K562 treated with DMSO at 1 percent for 24 hours (cell line): Measurements from ENCODE around the gene ASH1L. TPM values are rescaled to one million over a fixed set of nuclear protein-coding genes. Genes with fewer than 3 reads are reported as not detected.

Source experiments
- total RNA-seq: library from RNA; unstranded; fragments of 300-600 nt; gene quantifications from 2 replicates; pipeline ENCODE4 v1.2.3, GENCODE V29; 2022; ENCODE audit warnings: low read depth; ENCODE audit not compliant: insufficient read depth

Gene ASH1L
- total RNA-seq = 7.9 and 8.2 TPM in 2 replicates

DNA sequence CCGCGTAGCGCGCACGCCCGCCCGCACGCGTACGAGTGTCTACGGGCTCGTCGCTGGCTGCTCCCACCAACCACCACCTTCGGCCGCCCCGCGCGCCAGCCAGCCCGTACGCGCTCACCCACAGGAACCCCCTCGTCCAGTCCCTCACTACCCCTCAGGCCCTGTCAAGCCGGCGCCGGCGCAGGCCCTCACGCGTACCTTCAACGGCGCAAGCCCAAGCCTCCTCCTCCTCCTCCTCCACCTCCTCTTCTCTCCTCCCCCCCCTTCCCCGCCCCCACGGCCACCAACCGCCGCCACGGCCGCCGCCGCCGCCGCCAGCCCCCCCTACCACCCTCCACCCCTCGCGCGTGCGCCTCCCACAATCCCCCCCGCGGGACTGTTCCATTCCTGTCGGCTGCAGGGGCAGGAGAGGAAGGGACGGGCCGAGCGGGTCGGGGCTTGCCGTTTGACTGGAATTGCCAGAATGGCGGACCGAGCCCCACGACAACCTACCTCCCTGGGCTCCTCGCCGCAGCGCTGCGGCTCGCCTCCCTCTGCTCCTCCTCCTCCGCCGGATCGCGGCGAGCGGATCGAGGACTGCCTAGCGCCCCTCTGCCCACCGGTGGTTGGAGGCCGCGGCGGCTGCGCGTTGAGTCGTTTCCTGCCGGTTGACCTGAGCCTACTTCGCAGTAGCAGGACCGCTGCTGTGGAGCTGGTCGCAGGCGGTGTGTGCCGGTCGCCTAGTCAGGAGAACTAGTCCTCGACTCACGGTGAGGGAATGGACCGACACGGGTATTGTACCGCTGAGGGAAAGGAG, at the start of gene ASH1L:
Gene ASH1L, minus strand, starts transcription at position 223 of the 796 bp plus-strand sequence. CDS start 41,284 bp downstream, outside the sequence.

GRCh38 chr1:155609515-155610256, 47.1 kb upstream of the ASH1L start, which contains the start of gene MSTO1:
TSS of gene MSTO1 (plus strand) at chr1:155610218. CDS start at chr1:155610249, 31 bp downstream.

DNA sequence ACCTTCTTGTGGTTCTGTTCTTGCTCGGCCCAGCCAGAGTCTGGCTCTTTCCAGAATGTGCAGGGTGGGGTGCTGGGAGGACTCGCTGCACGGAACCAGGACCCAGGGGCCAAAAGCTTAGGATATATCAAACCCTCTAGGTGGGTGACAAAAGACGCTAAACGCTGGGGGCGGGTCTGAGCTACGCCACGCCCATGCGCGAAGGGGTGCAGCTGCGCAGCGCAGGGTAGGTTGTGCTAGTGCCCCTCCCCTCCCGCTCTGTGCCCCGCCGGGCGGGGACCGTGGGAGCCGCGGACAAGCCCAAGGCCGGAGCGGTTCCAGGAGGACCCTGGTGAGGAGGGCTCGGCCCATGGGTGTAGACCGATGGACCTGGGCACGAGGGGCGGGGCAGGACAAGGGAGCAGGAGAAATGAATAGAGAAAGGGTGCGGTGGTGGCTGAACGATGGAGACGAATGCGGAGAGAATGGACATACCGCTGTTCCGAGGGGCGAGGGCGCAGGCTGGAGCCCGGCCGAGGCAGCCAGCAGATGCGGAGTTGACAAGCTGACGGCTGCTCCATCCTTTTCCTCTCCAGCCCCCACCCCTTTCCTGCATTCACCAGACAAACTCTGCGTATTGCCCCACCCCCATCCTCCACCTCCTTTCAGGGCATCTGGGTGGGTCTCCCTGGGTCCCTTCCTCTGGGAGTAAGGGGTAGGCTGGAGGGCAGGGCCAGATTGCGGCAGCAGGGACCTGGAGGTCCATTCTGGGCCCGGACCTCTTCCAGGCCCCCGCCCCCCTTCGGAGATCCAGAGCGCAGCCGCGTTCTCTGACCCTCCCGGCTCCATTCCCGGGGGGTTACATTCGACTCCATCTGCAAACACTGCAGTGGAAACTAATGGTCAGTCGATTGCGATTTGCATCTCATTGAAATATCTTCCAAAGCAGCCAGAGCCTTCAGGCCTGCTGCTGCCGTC, 241.7 kb downstream of the ASH1L start, which contains the start of gene RUSC1:
Gene RUSC1, plus strand, starts transcription at position 234 of the 957 bp plus-strand sequence. CDS start 880 bp downstream, outside the sequence.

GRCh38 chr1:155308493-155309422, 253.8 kb downstream of the ASH1L start, which contains the start of gene FDPS:
TSS of gene FDPS (plus strand) at chr1:155308866. CDS start at chr1:155309790, 924 bp downstream.

GRCh38 chr1:155301342-155301841, 261.2 kb downstream of the ASH1L start, which contains the start of gene PKLR:
TSS of gene PKLR (minus strand) at chr1:155301438. CDS start at chr1:155301395, 43 bp downstream.

Other genes starting within 250 kb of the ASH1L start
- gene RUSC1, start 241.9 kb downstream of the ASH1L start, total RNA-seq = 75.1 and 77.0 TPM in 2 replicates
- gene MSTO1, start 47.4 kb upstream of the ASH1L start, total RNA-seq = 21.1 and 25.8 TPM in 2 replicates
- 50.8 and 59.2 TPM in 2 replicates for gene YY1AP1, start 126.0 kb upstream of the ASH1L start, total RNA-seq
- gene DAP3, start 126.3 kb upstream of the ASH1L start, total RNA-seq = 100 and 103 TPM in 2 replicates